ENCODE data around the gene SAP25. TPM values are rescaled to one million over a fixed set of nuclear protein-coding genes. Genes with fewer than 3 reads are reported as not detected.
"Not testable (repeated sequence)": the region's sequence is repeated elsewhere in the genome, so short reads cannot be mapped to it uniquely, and the experiment has no call there.

Gene SAP25
- total RNA-seq, 1 donor from 2014 or later, result 13.5 TPM

DNA sequence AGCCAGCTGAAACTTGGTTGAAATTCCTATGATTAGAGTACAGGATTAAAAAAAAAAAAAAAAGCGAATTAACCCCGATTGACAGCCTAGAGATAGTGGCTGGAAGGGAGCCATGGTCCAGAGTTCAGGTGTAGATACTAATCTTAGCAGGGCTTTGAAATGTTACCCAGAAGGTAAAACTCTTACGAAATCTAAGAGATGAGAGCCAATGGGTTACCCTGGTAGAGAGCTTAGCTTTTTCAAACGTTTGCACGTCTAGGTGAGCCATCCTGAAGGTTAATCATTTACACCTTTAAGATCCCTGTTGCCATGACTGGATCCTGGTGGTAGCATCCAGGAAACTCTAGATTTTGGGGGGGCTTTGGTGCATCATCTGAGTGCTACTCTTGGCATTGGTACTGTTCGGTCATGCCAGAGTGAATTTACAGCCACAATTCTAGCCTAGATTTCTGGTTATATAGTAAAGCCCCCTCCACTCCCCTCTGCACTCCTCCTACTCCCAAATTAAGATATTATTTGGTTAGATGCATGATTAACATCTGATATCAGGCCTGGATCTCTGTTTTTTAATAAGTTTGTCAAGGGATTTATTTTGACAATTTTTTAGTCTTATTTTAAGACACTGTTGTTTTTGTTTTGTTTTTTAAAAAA, 33.5 kb downstream of the SAP25 start:
- Mint-ChIP-seq H3K36me3 (no peaks in the 10 kb centered on the region), H3K27ac (no peak overlapping the region), H3K4me1 (peaks cover 26% of the 10 kb centered on the region), H3K9me3 (no peaks in the 10 kb centered on the region), H3K27me3 (ENCODE audit: low read depth) (no peaks in the 10 kb centered on the region), H3K4me3 (peak overlapping the region; percentile 97)
- DNase-seq (ENCODE audit: low spot score in 2 of 2, unreplicated experiment in 2 of 2), result no peak
- TF ChIP-seq, protein P1, sequence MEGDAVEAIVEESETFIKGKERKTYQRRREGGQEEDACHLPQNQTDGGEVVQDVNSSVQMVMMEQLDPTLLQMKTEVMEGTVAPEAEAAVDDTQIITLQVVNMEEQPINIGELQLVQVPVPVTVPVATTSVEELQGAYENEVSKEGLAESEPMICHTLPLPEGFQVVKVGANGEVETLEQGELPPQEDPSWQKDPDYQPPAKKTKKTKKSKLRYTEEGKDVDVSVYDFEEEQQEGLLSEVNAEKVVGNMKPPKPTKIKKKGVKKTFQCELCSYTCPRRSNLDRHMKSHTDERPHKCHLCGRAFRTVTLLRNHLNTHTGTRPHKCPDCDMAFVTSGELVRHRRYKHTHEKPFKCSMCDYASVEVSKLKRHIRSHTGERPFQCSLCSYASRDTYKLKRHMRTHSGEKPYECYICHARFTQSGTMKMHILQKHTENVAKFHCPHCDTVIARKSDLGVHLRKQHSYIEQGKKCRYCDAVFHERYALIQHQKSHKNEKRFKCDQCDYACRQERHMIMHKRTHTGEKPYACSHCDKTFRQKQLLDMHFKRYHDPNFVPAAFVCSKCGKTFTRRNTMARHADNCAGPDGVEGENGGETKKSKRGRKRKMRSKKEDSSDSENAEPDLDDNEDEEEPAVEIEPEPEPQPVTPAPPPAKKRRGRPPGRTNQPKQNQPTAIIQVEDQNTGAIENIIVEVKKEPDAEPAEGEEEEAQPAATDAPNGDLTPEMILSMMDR (IDR thresholded peaks at IDR 0.05; ENCODE audit: unreplicated experiment), result no peak

DNA sequence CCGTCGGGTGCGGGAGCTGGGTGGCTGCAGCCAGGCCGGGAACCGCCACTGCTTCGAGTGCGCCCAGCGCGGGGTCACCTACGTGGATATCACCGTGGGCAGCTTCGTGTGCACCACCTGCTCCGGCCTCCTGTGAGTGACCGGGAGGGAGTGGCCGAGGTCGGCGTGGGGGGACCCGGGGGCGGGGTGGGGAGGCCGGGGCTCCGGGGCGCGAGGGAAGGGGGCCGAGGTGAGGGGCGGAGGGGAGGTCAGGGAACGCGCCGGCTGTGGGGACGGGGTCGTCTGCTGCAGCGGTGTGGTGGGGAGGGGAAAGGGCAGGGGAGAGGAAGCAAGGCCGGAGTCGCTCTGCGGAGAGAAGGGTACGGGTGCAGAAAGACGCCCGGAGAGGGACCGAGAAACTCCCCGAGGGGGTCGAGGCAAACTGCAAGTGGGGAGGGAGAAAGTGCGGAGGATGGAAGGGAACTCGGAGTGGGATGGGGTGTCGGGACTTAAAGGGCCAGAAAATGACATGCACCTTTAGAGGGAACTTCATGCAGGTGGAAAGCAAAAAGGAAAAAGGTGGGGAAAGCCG, 34.2 kb downstream of the SAP25 start:
- peak in 1 of 2 experiments; percentile 40 for DNase-seq (ENCODE audit: low spot score in 2 of 2, unreplicated experiment in 2 of 2)
- H3K9me3 Mint-ChIP-seq, result no peaks in the 10 kb centered on the region
- peak overlapping the region; percentile 97 for H3K4me3 Mint-ChIP-seq
- peaks cover 19% of the 10 kb centered on the region for H3K4me1 Mint-ChIP-seq
- no peaks in the 10 kb centered on the region for H3K36me3 Mint-ChIP-seq
- H3K27me3 Mint-ChIP-seq (ENCODE audit: low read depth), result no peaks in the 10 kb centered on the region
- peak overlapping the region; percentile 34 for H3K27ac Mint-ChIP-seq
- TF ChIP-seq, protein P1 (IDR thresholded peaks at IDR 0.05; ENCODE audit: unreplicated experiment), result no peak

DNA sequence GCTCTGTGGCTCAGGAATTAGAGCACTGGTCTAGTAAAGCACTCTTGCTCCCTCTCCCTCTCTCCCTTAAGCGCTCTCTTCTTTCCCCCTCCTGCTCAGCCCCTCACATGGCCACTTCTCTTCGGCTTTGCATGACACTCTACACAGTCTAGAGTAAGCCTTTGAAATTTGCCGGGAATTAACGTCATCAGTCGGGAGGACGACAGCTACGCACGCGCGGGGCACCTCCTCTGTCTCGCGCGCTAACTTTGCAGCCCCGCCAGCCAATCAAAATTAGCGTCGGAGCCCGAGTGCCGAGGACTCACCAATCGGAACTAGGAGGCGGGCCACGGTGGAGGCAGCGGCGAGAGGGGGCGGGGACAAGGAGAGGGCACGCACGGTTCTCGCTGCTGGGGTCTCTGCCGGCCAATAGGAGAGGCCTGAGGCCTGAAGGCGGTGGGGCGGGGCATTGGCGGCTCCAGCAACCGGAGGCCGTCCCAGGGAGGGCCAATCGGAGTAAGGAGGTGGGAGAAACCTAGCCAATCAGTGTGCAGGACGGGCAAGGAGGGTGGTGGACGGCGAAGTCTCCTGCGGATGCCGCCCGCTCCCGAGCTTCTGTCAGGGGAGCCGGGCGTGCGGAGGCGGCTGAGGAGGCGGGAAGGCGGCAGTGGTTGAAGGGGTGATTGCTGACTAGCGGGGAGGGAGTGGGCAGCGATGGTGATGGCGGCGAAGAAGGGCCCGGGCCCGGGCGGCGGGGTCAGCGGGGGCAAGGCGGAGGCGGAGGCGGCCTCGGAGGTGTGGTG, 34.9 kb downstream of the SAP25 start, which contains the start of gene AGFG2:
Gene AGFG2 (plus strand): TSS at position 550 of the 782 bp plus-strand sequence. CDS start 144 bp downstream, at position 694.
- Mint-ChIP-seq H3K9me3 (no peaks in the 10 kb centered on the region), H3K4me1 (peaks cover 14% of the 10 kb centered on the region), H3K4me3 (peak within 1 kb of the TSS; percentile 97), H3K36me3 (no peaks in the 10 kb centered on the region), H3K27me3 (ENCODE audit: low read depth) (no peaks in the 10 kb centered on the region), H3K27ac (peak within 1 kb of the TSS; percentile 88)
- TF ChIP-seq, protein P1 (IDR thresholded peaks at IDR 0.05; ENCODE audit: unreplicated experiment), result no peak
- peak; percentile 100 for DNase-seq (ENCODE audit: low spot score in 2 of 2, unreplicated experiment in 2 of 2)

DNA sequence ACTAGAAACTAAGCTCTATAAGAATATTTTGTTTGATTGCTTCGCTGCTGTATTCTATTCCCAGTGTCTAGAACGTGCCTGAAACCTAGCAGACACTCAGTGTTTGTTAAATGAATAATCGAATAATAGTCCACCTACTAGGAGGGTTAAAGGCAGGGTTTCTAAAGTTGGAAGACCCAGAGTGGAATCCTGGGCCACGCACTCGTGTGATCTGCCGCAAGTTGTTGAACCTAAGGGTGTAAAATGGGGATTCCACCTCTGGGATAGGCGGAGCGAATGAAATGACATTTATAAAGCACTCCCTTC, 35.4 kb downstream of the SAP25 start:
- Mint-ChIP-seq H3K9me3 (no peaks in the 10 kb centered on the region), H3K27ac (peak overlapping the region; percentile 88), H3K27me3 (ENCODE audit: low read depth) (no peaks in the 10 kb centered on the region), H3K36me3 (no peaks in the 10 kb centered on the region), H3K4me3 (peak overlapping the region; percentile 97), H3K4me1 (peaks cover 14% of the 10 kb centered on the region)
- DNase-seq (ENCODE audit: low spot score in 2 of 2, unreplicated experiment in 2 of 2), result no peak
- TF ChIP-seq, protein P1 (IDR thresholded peaks at IDR 0.05; ENCODE audit: unreplicated experiment), result no peak

DNA sequence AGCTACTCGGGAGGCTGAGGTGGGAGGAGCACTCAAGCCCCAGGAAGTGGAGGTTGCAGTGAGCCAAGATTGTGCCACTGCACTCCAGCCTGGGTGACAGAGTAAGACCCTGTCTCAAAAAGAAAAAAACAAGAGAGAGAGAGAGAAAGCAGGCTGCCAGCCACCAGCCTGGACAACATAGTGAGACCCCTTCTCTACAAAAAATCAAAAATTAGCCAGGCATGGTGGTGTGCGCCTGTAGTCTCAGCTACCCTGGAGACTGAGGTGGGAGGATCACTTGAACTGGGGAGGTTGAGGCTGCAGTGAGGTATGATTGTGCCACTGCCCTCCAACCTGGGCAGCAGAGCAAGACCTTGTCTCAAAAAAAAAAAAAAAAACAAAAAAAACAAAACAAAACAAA, 37.0 kb downstream of the SAP25 start:
- H3K36me3 Mint-ChIP-seq; H3K27me3 Mint-ChIP-seq (ENCODE audit: low read depth); H3K4me3 Mint-ChIP-seq; H3K9me3 Mint-ChIP-seq; H3K27ac Mint-ChIP-seq; DNase-seq (ENCODE audit: low spot score in 2 of 2, unreplicated experiment in 2 of 2): not testable (repeated sequence)
- H3K4me1 Mint-ChIP-seq, result peaks cover 14% of the 10 kb centered on the region

DNA sequence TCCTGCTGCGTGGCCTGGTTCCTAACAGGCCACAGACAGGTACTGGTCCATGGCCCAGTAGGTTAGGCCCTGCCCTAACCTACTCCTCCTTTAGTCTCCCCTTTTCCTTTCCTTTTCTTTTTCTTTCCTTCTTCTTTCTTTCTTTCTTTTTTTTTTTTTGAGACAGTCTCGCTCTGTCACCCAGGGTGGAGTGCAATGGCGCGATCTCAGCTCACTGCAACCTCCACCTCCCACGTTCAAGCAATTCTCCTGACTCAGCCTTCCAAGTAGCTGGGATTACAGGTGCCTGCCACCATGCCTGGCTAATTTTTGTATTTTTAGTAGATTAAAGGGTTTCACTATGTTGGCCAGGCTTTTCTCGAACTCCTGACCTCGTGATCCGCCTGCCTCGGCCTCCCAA, 37.7 kb downstream of the SAP25 start:
- not testable (repeated sequence) for H3K9me3 Mint-ChIP-seq; H3K27ac Mint-ChIP-seq; DNase-seq (ENCODE audit: low spot score in 2 of 2, unreplicated experiment in 2 of 2)

More for the DNA sequence above, 37.7 kb downstream of the SAP25 start:
- H3K36me3 Mint-ChIP-seq; H3K27me3 Mint-ChIP-seq (ENCODE audit: low read depth); H3K4me3 Mint-ChIP-seq: not testable (repeated sequence)
- H3K4me1 Mint-ChIP-seq, result peaks cover 14% of the 10 kb centered on the region

All from mesothelial cell of epicardium (in vitro differentiated cells).